ENCODE data around the gene IQCB1.
"Not testable (repeated sequence)": the region's sequence is repeated elsewhere in the genome, so short reads cannot be mapped to it uniquely, and the experiment has no call there.

The IQCB1 gene

DNA sequence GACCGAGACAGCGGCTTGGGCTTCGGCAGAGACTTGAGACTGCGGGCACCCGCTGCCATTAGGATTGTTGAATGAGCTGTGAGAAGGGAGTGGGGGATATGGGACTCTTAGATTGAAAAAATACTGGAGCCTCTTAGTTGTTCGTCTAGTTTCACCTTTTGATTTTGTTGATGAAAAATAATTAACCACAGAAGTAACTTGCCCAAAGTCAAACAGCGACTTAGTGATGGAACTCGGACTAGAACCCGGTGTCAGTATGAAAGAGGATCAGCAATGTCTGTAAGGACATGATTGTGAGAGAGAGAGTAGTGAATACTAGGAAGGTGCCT, 84.8 kb downstream of the IQCB1 start:
- in situ Hi-C loops (cut with MboI; ENCODE audit: low pct_unique_long_range_greater_than_20kb, low sequenced_read_pairs, unreplicated experiment), result no loop called here
- TF ChIP-seq, protein P1, sequence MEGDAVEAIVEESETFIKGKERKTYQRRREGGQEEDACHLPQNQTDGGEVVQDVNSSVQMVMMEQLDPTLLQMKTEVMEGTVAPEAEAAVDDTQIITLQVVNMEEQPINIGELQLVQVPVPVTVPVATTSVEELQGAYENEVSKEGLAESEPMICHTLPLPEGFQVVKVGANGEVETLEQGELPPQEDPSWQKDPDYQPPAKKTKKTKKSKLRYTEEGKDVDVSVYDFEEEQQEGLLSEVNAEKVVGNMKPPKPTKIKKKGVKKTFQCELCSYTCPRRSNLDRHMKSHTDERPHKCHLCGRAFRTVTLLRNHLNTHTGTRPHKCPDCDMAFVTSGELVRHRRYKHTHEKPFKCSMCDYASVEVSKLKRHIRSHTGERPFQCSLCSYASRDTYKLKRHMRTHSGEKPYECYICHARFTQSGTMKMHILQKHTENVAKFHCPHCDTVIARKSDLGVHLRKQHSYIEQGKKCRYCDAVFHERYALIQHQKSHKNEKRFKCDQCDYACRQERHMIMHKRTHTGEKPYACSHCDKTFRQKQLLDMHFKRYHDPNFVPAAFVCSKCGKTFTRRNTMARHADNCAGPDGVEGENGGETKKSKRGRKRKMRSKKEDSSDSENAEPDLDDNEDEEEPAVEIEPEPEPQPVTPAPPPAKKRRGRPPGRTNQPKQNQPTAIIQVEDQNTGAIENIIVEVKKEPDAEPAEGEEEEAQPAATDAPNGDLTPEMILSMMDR (IDR thresholded peaks at IDR 0.05; ENCODE audit: extremely low read depth, insufficient read depth, missing control alignments), result no peak
- no peak for DNase-seq (ENCODE audit: low spot score)

DNA sequence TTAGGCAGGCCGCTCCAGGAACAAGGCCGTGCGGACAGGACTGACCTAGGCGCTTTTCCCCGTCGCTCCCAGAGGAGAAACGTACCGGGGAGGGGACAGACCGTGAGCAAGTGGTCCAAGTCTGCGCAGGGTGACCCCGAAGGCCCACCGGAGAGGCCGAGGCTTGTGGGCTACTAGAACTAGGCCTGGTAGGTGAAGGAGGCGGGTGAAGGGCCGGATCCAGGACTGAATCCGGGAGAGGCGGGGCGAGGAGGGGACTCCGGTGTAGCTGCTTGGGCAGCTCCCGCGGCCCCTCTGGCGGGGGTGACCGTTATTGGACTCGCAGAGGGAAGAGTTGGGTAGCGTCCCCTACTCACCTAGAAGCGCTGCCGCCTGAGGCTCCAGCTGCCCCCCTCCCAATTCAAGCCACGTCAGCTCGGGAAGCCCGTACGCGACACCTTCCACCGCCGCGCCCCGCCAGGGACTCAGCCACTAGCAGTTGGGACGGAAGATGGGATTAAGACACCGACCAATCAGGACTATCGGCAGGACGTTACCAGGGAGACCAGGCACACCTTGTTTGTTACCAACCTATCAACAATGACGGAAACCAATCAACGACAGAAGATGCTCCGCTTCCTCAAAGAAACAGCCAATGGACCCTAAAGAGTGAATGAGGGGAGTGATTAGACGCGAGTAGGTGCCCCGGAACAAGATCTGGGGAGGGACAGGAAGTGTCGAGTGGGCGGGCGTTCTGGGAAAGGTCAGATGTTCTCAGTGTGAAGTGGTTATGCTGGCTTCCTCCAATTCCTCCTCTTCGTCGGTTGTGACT, 85.4 kb downstream of the IQCB1 start, which contains the start of gene GOLGB1:
GOLGB1 (minus strand) TSS at position 466 of the 811 bp plus-strand sequence. CDS start 18,770 bp downstream, outside the sequence.
- TF ChIP-seq, protein P1 (IDR thresholded peaks at IDR 0.05; ENCODE audit: extremely low read depth, insufficient read depth, missing control alignments), result no peak
- peak; percentile 94 for DNase-seq (ENCODE audit: low spot score)
- in situ Hi-C loops (cut with MboI; ENCODE audit: low pct_unique_long_range_greater_than_20kb, low sequenced_read_pairs, unreplicated experiment), result no loop called here

DNA sequence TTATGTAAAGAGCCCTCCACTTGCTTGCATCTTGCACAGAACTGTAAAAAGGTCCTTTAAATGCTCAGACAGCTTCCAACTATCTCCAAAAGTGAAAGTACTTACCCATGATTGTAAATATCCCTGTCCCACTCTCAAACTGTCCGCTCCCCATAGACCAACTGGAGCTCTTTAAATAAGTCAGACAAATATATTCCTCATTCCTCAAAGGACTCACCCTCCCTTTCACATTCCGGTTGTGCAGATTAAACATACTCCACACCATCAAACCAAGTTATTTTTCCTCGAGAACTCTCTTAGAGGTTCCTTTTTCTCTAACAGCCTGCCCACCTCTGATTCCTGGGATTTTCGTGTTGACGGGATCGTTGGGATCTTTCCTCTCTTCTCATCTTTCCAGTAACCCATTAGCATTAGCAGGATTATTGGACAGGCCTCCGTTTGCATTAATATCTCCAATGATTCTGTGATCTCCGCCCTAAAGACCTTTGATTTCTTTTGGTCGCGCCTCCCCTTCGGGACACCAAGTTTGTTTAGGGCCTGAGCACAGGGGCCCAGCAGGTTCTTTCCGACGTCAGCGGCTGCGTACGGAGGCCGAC, 86.1 kb downstream of the IQCB1 start:
- TF ChIP-seq, protein P1 (IDR thresholded peaks at IDR 0.05; ENCODE audit: extremely low read depth, insufficient read depth, missing control alignments), result no peak
- in situ Hi-C loops (cut with MboI; ENCODE audit: low pct_unique_long_range_greater_than_20kb, low sequenced_read_pairs, unreplicated experiment), result no loop called here
- no peak for DNase-seq (ENCODE audit: low spot score)

DNA sequence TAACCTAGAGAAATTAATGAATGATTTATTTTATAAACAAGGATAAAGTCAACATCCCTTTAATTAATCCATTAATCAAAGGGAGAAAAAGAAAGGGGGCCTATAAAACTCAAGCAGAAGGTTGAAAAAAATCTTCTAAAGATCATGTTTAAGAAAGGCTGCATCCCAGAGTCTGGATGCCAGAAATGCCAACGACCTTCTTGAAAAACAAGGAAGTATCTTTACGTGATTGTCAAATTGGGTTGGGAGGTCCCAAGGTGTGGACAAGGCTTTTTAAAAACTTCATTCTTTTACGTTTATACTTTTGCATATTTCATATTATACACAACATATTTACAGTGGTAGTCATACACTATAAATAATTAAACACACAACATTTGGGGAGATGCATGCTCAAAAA, 86.9 kb downstream of the IQCB1 start:
- in situ Hi-C loops (cut with MboI; ENCODE audit: low pct_unique_long_range_greater_than_20kb, low sequenced_read_pairs, unreplicated experiment), result no loop called here
- TF ChIP-seq, protein P1 (IDR thresholded peaks at IDR 0.05; ENCODE audit: extremely low read depth, insufficient read depth, missing control alignments), result no peak
- DNase-seq (ENCODE audit: low spot score), result no peak

DNA sequence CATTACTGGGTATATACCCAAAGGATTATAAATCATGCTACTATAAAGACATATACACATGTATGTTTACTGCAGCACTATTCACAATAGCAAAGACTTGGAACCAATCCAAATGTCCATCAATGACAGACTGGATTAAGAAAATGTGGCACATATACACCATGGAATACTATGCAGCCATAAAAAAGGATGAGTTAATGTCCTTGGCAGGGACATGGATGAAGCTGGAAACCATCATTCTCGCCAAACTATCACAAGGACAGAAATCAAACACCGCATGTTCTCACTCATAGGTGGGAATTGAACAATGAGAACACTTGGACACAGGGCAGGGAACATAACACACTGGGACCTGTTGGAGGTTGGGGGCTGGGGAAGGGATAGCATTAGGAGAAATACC, 91.8 kb downstream of the IQCB1 start:
- in situ Hi-C loops (cut with MboI; ENCODE audit: low pct_unique_long_range_greater_than_20kb, low sequenced_read_pairs, unreplicated experiment); DNase-seq (ENCODE audit: low spot score): not testable (repeated sequence)

DNA sequence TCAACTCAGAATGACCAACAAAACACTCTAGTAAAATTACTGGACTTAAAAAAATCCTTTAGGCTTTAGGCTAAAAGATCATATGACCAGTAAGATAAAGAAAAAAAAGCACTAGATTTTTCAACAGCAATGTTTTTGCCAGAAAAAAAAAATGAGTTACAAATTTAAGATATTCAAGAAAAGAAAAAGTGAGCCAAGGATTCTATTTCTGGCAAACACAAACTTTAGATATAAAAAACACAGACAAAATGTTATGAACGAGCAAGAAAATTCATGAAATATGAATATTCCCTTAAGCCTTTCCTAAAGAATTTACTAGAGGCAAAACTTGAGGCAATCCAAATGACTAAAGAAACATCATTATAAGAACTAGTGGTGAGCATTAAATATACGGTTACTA, 94.0 kb downstream of the IQCB1 start:
- TF ChIP-seq, protein P1 (IDR thresholded peaks at IDR 0.05; ENCODE audit: extremely low read depth, insufficient read depth, missing control alignments), result no peak
- in situ Hi-C loops (cut with MboI; ENCODE audit: low pct_unique_long_range_greater_than_20kb, low sequenced_read_pairs, unreplicated experiment), result no loop called here

DNA sequence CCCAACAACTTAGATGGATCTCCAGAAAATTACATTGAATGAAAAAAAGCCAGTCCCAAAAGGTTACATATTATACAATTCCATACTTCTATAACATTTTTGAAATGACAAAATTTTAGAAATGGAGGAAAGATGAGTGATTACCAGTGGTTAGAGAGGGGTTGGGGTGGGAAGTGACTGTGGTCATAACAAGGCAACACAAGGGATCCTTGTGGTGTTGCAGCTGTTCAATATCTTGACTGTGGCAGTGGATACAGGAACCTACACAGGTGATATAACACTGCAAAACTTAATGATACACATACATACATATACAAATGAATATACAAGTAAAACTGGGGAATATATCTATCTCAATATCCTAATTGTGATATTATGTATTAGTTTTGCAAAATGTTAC, 95.0 kb downstream of the IQCB1 start:
- DNase-seq (ENCODE audit: low spot score), result no peak
- in situ Hi-C loops (cut with MboI; ENCODE audit: low pct_unique_long_range_greater_than_20kb, low sequenced_read_pairs, unreplicated experiment), result no loop called here
- TF ChIP-seq, protein P1 (IDR thresholded peaks at IDR 0.05; ENCODE audit: extremely low read depth, insufficient read depth, missing control alignments), result no peak

More for the DNA sequence above, 94.0 kb downstream of the IQCB1 start:
- DNase-seq (ENCODE audit: low spot score), result no peak

Measured in GM13977 (cell line).